GM18505 (cell line): ENCODE results near the gene GMDS.
A peak's percentile ranks its signal among the peaks of the same experiment; 100 is the strongest.

Experiments
- ATAC-seq: cut with Tn5 transposase; IDR thresholded peaks from one replicate; pipeline ENCODE4 v1.9.1; 2021; ENCODE audit not compliant: unreplicated experiment
- POLR2A ChIP-seq: IDR thresholded peaks from 4 replicates; pipeline ENCODE4 v1.6.1; 2011; ENCODE audit warnings: borderline replicate concordance; ENCODE audit not compliant: insufficient read depth, insufficient read length; ENCODE audit errors: extremely low read depth

GMDS gene

GRCh38 chr6:1739220-1739619, 506.2 kb downstream of the GMDS start:
- peak; percentile 13 for ATAC-seq
- TF ChIP-seq POLR2A, result no peak

DNA sequence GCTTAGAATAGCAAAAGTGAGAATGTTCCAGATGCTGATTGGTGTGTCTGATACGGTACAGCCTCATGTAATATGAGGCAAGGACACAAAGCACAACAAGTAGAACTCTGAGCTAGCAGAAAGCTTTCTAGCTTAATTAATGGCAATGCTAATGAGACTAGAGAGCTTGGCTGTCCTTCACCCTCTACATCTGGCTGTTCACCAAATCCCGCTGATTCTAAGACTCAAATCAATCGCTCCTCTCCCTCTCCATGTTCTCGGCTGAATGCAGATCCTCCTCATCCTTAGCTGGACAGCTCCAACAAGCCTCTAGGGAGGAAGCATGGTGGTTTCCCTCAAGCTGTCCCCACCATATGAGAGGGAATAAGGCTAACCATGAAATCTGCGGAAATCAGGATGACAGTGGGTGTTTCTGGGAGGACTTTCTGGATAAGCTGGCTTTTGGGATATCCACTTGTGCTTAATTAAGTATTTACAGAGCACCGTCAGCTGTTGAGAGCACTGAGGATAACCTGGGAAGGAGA, 506.8 kb downstream of the GMDS start:
- TF ChIP-seq POLR2A, result no peak
- ATAC-seq, result no peak

DNA sequence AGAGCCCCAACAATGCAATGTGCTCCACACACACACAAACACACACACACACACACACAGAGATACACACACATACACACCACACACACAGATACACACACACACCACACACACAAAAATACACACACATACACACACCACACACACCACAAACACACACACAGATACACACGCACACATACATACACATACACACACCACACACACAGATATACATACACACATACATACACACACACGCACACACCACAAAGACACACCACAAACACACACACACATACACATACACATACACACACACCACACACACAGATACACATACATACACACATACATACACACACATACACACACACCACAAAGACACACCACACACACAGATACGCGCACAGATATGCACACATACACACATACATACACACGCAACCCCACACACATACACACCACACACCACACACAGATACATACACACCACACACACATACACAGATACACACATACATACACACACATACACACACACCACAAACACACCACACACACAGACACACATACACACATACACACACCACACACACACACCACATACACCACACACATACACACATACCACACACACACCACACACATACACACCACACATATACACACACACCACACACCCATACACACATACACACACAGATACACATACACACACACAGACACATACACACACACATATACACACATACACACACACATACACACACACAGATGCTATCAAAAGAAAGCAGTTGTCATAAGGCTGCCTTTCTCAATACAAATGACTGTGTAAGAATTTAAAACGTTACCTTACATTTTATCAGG, 507.7 kb downstream of the GMDS start:
- no peak for TF ChIP-seq POLR2A
- ATAC-seq, result no peak

GRCh38 chr6:1736346-1737105, 508.9 kb downstream of the GMDS start:
- ATAC-seq, result no peak
- TF ChIP-seq POLR2A, result no peak

DNA sequence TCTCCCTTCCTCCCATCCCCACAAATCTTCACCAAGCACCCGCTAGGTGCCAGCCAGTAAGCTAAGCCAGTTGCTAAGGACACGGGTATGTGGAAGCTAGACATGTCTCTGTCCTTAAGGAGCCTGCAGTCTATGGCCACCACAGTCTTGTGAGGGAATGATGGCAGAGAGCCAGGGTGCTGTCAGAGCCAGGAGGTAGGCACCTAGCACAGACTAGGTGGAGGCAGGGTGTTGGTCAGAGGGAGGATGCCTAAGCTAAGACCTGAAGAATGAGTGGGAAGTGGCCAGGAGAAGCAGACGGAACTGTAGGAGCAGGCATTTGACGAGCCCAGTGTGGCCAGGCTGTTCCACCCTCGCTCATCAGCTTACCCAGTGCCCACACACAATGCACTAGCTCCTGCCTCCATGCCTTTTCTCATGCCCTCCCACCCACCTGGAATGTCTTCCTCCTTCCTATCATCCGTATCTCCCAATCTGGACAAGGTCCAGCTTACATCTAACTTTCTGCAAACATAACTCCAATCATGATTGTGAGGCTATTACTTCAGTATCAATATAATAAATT, 510.1 kb downstream of the GMDS start:
- no peak for TF ChIP-seq POLR2A

DNA sequence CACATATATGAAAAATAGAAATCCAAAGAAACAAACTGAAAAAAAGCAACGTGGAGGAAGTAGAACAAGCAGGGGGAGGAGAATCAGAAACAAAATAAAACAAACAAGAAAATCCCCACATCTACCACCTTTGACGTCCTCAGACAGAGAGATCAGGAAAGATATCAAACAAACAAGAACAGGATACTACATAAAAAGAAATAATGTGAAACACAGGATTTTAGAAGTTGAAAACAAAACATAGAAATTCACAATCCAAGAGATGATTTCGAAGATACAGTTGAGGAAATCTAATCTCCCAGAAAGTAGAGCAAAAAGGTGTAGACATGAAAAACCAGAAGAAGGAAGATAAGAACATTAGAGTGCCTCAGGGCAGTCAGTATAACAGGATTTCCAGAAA, 514.5 kb downstream of the GMDS start:
- no peak for TF ChIP-seq POLR2A
- ATAC-seq, result no peak

More for the DNA sequence above, 510.1 kb downstream of the GMDS start:
- no peak for ATAC-seq

DNA sequence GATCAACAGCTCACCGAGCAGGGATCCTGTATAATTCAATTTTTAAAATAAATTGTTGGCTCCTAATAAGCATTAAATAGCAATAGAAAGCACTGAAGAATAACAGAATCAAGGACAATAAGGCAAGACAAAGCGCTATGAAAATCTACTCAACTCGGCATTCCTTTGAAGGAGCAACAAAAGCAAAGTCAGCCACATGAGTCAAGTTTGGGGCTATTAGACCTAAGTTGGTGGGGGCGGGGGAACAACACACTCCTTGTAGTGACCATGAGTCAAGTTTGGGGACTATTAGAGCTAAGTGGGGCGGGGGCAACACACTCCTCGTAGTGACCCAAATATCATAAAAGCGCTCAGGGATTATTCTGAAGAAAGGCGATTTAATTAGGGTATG, 515.7 kb downstream of the GMDS start:
- no peak for TF ChIP-seq POLR2A
- ATAC-seq, result no peak

DNA sequence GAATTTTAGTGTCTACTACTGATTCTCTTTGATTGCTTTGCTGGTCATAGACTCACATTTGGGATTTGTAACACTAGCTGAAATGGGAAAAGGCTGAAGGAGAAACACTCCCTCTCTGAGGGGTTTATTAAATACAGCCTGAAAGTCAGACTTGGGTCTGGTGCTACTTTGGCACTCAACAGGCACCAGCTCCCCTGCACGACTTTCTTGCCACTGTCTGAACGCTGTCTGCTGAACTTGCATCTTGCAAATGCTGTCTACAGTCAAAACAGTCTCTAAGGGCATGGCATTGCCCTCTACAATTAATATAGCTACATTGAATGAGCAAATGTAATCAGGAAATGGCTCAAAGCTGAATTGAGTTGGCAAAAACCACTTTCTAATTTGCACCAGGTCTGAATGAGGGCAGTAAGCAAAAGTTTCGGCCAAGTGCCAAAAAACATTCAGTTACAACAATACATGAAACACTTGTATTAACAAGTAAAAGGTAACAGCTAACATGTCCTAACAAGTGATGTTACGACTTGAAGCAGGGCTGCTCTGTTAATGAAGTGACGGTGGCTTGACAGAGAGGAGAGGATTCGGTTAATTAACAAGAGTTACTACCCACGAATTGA, 516.2 kb downstream of the GMDS start:
- ATAC-seq, result no peak
- TF ChIP-seq POLR2A, result no peak

- ATAC-seq, result no peak
- TF ChIP-seq POLR2A, result no peak
Observed at GRCh38 chr6:1726341-1726768, 519.0 kb downstream of the GMDS start.

- TF ChIP-seq POLR2A, result no peak
- ATAC-seq, result no peak
Observed at GRCh38 chr6:1724616-1725015, 520.8 kb downstream of the GMDS start.

DNA sequence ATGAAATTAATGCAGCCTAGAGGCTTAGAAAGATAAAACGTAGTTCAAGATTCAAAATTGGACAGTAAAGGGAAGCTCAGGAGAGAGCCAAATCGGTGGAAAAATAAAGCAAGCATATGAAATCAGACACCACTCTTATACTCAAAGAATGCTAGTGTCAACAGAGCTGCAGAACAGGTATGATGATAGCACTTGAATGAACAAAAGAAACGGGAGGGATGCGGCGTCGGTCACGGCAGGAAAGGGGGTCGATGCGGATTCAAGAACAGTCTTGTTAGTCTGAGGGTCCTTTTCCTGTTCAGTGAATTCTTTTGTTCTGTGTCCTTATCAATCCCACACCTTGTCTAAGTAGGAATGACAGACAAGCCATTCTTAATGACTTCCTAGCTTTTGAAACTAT, 521.3 kb downstream of the GMDS start:
- no peak for TF ChIP-seq POLR2A
- no peak for ATAC-seq

- no peak for ATAC-seq
- no peak for TF ChIP-seq POLR2A
Observed at GRCh38 chr6:1722801-1723200, 522.6 kb downstream of the GMDS start.
